GM12878 (cell line): ENCODE measurements around the gene TMEM97. TPM values are rescaled to one million over a fixed set of nuclear protein-coding genes. Genes with fewer than 3 reads are reported as not detected.

Experiments used
- ATF2 ChIP-seq: IDR thresholded peaks from 2 replicates; pipeline ENCODE4 v1.6.1; 2012; ENCODE audit warnings: low read length, inconsistent platforms
- BCL11A ChIP-seq: IDR thresholded peaks from 2 replicates; pipeline ENCODE4 v1.6.1; 2011; ENCODE audit warnings: low read depth, low read length
- CEBPB ChIP-seq, 2 experiments: fragments of 150-350 bp in 1 of 2; IDR thresholded peaks; 2 replicates each; pipeline ENCODE4 v1.6.1; 2012 to 2014; ENCODE audit warnings: low read depth in 2 of 2, low read length in 2 of 2, borderline replicate concordance in 1 of 2, inconsistent platforms in 1 of 2
- CTCF ChIP-seq, 3 experiments: IDR thresholded peaks in 2 of 3; conservative IDR thresholded peaks in 1 of 3; 2 replicates each; pipeline ENCODE4 v1.5.1; 2011; ENCODE audit warnings: low read depth in 3 of 3, low read length in 3 of 3, mild to moderate bottlenecking in 3 of 3, control low read depth in 2 of 3, moderate library complexity in 2 of 3, inconsistent platforms in 1 of 3, mixed read lengths in 1 of 3; ENCODE audit not compliant: control insufficient read depth in 2 of 3, insufficient read depth in 1 of 3; ENCODE audit errors: extremely low read depth in 1 of 3
- ELK1 ChIP-seq: IDR thresholded peaks from 2 replicates; pipeline ENCODE4 v1.6.1; 2012; ENCODE audit warnings: low read depth, low read length, improper control_type of control experiment
- HCFC1 ChIP-seq: fragments of 150-350 bp; IDR thresholded peaks from 2 replicates; pipeline ENCODE4 v1.6.1; 2014; ENCODE audit warnings: low read length
- HSF1 ChIP-seq: fragments of 150-350 bp; IDR thresholded peaks from 2 replicates; pipeline ENCODE4 v1.6.1; 2014; ENCODE audit warnings: mild to moderate bottlenecking, low read depth, low read length
- IRF3 ChIP-seq: fragments of 450-650 bp; IDR thresholded peaks from 2 replicates; pipeline ENCODE4 v1.6.1; 2014; ENCODE audit warnings: mild to moderate bottlenecking
- MYB ChIP-seq: fragments of 150-350 bp; IDR thresholded peaks from 2 replicates; pipeline ENCODE4 v1.6.1; 2014; ENCODE audit warnings: mild to moderate bottlenecking, low read depth, low read length, borderline replicate concordance
- NBN ChIP-seq: fragments of 450-650 bp; IDR thresholded peaks from 2 replicates; pipeline ENCODE4 v1.6.1; 2016
- NFYB ChIP-seq: IDR thresholded peaks from 2 replicates; pipeline ENCODE4 v1.6.1; 2011; ENCODE audit warnings: low read depth, mild to moderate bottlenecking, low read length, improper control_type of control experiment, moderate library complexity; ENCODE audit not compliant: insufficient read depth
- NR2F1 ChIP-seq: fragments of 450-650 bp; conservative IDR thresholded peaks from 2 replicates; pipeline ENCODE4 v1.6.1; 2017; ENCODE audit warnings: mild to moderate bottlenecking
- POLR2AphosphoS5 ChIP-seq: IDR thresholded peaks from 2 replicates; pipeline ENCODE4 v1.6.1; 2011; ENCODE audit warnings: mild to moderate bottlenecking, low read length, inconsistent platforms
- RUNX3 ChIP-seq: IDR thresholded peaks from 2 replicates; pipeline ENCODE4 v1.6.1; 2012; ENCODE audit warnings: low read length, inconsistent platforms
- SRF ChIP-seq, 2 experiments: IDR thresholded peaks; 2 replicates each; pipeline ENCODE4 v1.6.1; 2011; ENCODE audit warnings: low read depth in 2 of 2, low read length in 2 of 2, mild to moderate bottlenecking in 1 of 2, moderate library complexity in 1 of 2
- SUPT20H ChIP-seq: IDR thresholded peaks from 2 replicates; pipeline ENCODE4 v1.6.1; 2011; ENCODE audit warnings: low read depth, mild to moderate bottlenecking, low read length, moderate library complexity, borderline replicate concordance; ENCODE audit not compliant: control insufficient read depth
- TAF1 ChIP-seq: IDR thresholded peaks from 2 replicates; pipeline ENCODE4 v1.6.1; 2011; ENCODE audit warnings: mild to moderate bottlenecking, low read depth, low read length, borderline replicate concordance
- TARDBP ChIP-seq: IDR thresholded peaks from 2 replicates; pipeline ENCODE4 v1.6.1; 2016; ENCODE audit warnings: borderline replicate concordance
- TCF7 ChIP-seq: IDR thresholded peaks from 2 replicates; pipeline ENCODE4 v1.6.1; 2014; ENCODE audit warnings: antibody characterized with exemption, borderline replicate concordance
- USF2 ChIP-seq: IDR thresholded peaks from 2 replicates; pipeline ENCODE4 v1.6.1; 2011; ENCODE audit warnings: low read depth, low read length, improper control_type of control experiment, borderline replicate concordance
- ZBED1 ChIP-seq: IDR thresholded peaks from 2 replicates; pipeline ENCODE4 v1.6.1; 2016; ENCODE audit warnings: borderline replicate concordance
- ZNF207 ChIP-seq: fragments of 450-650 bp; IDR thresholded peaks from 2 replicates; pipeline ENCODE4 v1.6.1; 2014; ENCODE audit warnings: antibody characterized with exemption, mild to moderate bottlenecking, borderline replicate concordance
- polyA plus RNA-seq, 11 experiments: library from polyadenylated mRNA; depleted of rRNA in 4 of 11; unstranded in 6 of 11; stranded (reverse) in 5 of 11; fragments of >200 nt; fragmentation: Nextera tagmentation in 4 of 11; fragmentation: Illumina TruSeq in 1 of 11; extraction: Ambion mirVana in 4 of 11; extraction: Trizol in 1 of 11; gene quantifications; 1 replicate in 1 of 11; 2 replicates in 10 of 11; pipeline versions ENCODE4 v1.2.1 to v1.2.3, GENCODE V29; 2011 to 2016; ENCODE audit warnings: inconsistent platforms in 2 of 11, missing spikeins in 2 of 11, low read depth in 1 of 11
- total RNA-seq, 4 experiments: library from RNA; depleted of rRNA in 3 of 4; stranded (reverse); fragments of >200 nt in 3 of 4; fragmentation: Illumina TruSeq in 1 of 4; extraction: Trizol in 1 of 4; gene quantifications; 2 replicates each; pipeline versions ENCODE4 v1.2.1 to v1.2.3, GENCODE V29; 2013 to 2021

TMEM97 gene
- total and polyA plus RNA-seq, 10 of the 15 experiments (the other 5 are each of a cell fraction or from before 2014, with no cell fraction given) = 58.0 to 134 (median 86.0) TPM

GRCh38 chr17:28318759-28319597 is at the start of gene TMEM97 (continued):
- TF ChIP-seq USF2 (no peak; the same call in 1 of the 2 replicates), TCF7 (no peak), RUNX3 (peak; percentile 90), NFYB (peak; percentile 98), MYB (no peak), BCL11A (no peak), CTCF (IDR thresholded peaks at IDR 0.05 in 2 of 3, conservative IDR thresholded peaks at IDR 0.05 in 1 of 3; ENCODE audit: control insufficient read depth in 2 of 3, extremely low read depth in 1 of 3, insufficient read depth in 1 of 3, low read depth in 3 of 3, low read length in 3 of 3) (0 out of 6 replicates have a peak, but pooled peaks of 2 of the 3 experiments have one; percentile 3 to 9), SRF (IDR thresholded peaks at IDR 0.05; ENCODE audit: low read depth in 2 of 2, low read length in 2 of 2) (no peak), ZBED1 (no peak), ELK1 (no peak), TARDBP (no peak; the same call in 1 of the 2 replicates), IRF3 (peak; percentile 73; the same call in 1 of the 2 replicates), NR2F1 (no peak; the same call in 1 of the 2 replicates), ZNF207 (no peak), SUPT20H (no peak), POLR2AphosphoS5 (peak; percentile 72; the same call in 1 of the 2 replicates), HCFC1 (no peak), ATF2 (no peak), TAF1 (peak; percentile 58; the same call in 1 of the 2 replicates), HSF1 (no peak), NBN (peak; percentile 67; the same call in 1 of the 2 replicates), CEBPB (IDR thresholded peaks at IDR 0.05; ENCODE audit: borderline replicate concordance in 1 of 2, low read depth in 2 of 2, low read length in 2 of 2) (no peak)
